GM13976 (cell line): Measurements from ENCODE around the gene PANK1.

ENCODE experiments used
- DNase-seq: peaks from one replicate; pipeline ENCODE4 v3.0.0; 2012; ENCODE audit warnings: low spot score
- CTCF ChIP-seq: IDR thresholded peaks from 2 replicates; pipeline ENCODE4 v1.5.1; 2012; ENCODE audit warnings: borderline replicate concordance, mild to moderate bottlenecking; ENCODE audit not compliant: insufficient read depth; ENCODE audit errors: extremely low read depth, missing control alignments, control extremely low read depth
- in situ Hi-C: fragments of 300-500 bp; cut with MboI; formaldehyde crosslinking; loops from one replicate; pipeline ENCODE4 v1.12.0; 2022; ENCODE audit warnings: low sequenced_read_pairs, mixed read lengths, inconsistent platforms; ENCODE audit not compliant: unreplicated experiment

Gene PANK1

GRCh38 chr10:89683883-89684282 lies 38.8 kb upstream of the PANK1 start:
- DNase-seq: no peak
- in situ Hi-C loops: no loop called here
- TF ChIP-seq CTCF: no peak

GRCh38 chr10:89679986-89680385 lies 34.9 kb upstream of the PANK1 start:
- in situ Hi-C loops: no loop called here
- TF ChIP-seq CTCF: no peak
- no peak for DNase-seq

DNA sequence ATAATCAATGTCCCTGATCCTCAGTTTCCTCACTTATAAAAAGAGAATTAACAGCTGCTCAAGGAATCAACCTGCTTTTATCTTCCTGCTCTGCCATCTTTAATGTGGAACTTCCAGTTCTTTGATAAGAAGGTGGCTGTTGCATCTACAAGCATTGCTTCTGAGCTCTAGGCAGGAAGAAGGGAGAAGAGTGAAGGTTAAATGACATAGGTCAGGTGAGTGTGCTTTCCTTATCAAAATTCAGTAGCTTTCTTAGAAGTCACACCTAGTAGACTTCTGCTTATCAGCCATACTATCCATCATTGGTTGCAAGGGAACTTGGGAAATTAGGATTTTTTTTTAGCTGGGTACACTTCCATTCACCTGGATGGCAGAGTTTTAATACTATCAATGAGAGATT lies 32.3 kb upstream of the PANK1 start:
- no peak for TF ChIP-seq CTCF
- in situ Hi-C loops: no loop called here

GRCh38 chr10:89670926-89671325 lies 25.9 kb upstream of the PANK1 start:
- in situ Hi-C loops: no loop called here
- no peak for DNase-seq
- TF ChIP-seq CTCF: no peak

More for the DNA sequence above, 32.3 kb upstream of the PANK1 start:
- no peak for DNase-seq

GRCh38 chr10:89669985-89670384 lies 24.9 kb upstream of the PANK1 start:
- in situ Hi-C loops: no loop called here
- no peak for DNase-seq
- TF ChIP-seq CTCF: no peak

DNA sequence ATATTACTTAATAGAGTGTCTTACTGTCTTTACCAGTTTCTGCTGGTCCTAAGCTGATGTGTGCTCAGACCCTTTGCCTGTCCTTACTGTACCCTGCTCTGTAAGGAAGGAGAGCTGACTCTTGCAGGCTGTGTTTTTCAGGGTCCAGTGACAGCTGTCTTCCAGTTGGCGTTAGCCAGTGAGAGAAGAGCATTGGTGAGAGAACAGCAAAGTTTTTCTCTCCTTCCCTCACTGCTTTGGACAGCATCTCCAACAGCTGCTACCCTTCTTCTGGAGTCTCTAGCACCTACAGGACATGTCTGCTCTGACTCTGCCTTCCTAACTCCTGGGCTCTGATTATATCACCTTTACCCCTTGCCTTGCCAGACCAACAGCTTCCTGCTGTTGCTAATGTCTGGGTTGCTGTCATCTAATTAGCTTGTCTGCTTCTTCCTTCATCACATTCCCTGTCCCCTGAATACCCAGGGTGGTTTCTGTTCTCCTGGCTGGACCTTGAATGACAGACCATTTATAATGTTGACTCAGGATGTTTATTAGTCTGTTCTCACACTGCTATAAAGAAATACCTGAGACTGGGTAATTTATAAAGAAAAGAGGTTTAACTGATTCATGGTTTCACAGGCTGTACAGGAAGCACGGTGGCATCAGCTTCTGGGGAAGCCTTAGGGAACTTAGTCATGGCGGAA lies 23.5 kb upstream of the PANK1 start:
- TF ChIP-seq CTCF: no peak
- no peak for DNase-seq
- in situ Hi-C loops: no loop called here
